GM19035 (cell line): ENCODE results near the gene SNED1.

Experiments
- ATAC-seq: cut with Tn5 transposase; IDR thresholded peaks from one replicate; pipeline ENCODE4 v1.9.1; 2021; ENCODE audit not compliant: unreplicated experiment

SNED1 gene

DNA sequence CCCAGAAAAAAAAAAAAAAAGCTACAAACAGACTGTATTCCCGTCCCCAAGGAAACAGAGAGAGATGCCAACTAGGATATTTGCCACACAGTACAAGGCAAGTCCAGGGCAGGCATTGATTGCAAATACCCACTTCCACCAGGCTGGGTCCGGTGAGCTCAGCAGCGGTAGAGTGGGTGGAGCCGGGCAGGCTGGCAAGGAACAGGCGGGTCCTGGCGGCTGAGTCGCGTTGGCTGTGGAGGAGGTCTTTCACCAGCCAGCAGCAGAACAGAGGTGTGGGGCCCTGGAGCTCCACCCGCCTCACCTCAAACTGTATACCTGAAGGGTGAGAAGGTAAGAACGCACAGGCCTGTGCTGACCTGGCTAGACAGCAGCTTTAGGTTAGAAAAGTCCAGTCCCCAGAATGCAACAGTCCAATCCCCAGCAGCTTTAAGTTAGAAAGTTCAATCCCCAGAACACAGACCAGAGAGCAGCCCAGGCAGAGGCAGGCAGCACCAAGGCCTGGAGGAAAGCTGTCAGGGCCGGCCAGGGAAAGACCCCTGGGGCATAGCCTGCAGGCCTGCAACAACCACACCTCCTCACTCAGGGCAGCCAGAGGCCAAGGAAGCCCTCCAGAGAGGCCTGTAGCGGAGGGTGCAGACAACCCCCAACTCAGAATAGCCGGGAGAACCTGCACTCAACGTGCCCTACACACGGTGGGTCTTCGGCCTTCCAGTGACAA lies 125.6 kb downstream of the SNED1 start:
- no peak for ATAC-seq

DNA sequence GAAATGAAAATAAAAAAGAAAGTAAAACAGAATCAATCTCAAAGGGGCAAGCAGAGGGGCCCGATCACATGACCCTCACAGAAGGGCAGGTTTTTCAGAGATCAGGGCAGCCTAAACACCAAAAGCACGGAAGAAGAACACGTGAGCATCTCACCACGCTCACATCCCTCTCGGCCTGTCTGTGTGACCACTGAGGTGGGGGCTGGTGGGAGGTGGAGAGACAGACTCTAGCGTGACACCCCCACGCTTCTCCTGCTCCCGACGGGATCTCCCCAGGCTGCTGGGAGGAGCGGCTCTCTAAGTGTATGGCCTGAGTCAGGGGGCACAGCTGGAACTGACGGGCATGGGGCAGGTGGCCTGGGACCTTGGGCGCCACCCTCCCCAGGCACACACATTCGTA lies 127.2 kb downstream of the SNED1 start:
- ATAC-seq, result no peak

- no peak for ATAC-seq
Observed at GRCh38 chr2:241126201-241126611, 127.8 kb downstream of the SNED1 start.

DNA sequence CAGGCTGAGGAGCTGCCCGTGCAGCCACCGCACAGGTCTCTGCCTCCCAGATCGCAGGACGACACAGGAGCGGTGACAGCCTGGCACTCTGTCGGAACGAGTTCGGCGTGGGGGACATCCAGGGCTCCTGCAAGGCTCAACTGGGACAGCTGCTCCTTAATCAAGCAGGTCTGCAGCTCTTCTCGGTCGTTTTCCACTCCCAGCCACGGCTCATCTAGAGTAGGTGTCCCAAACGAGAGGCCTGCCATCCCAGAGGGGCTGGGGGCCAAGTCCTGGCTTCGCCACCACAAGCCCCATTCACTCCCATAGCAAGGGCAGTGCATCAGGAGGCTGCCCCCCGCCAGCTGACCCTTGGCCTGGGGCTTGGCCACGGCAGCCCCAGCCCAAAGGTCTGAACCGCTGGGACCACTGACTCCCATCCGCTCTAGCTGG lies 128.4 kb downstream of the SNED1 start:
- no peak for ATAC-seq

DNA sequence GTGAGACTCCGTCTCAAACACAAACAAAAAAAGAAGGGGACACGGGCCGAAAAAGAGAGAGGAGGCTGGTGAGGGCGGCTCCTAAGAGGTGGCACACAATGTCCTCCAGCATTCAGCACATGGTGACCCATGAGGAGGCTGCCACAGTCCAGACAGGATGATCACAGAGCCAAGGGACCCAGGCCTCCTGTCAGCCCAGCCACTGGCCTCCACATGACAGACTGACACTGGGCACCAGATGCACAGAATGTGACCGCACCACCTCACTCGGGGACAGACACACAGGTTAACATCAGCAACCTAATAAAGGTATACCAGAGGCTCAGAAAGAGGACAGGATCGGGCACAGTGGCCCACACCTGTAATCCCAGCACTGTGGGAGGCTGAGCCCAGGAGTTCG lies 129.8 kb downstream of the SNED1 start:
- ATAC-seq, result no peak

- ATAC-seq, result no peak
Observed at GRCh38 chr2:241129086-241129871, 130.9 kb downstream of the SNED1 start.

GRCh38 chr2:241130316-241130715 lies 131.9 kb downstream of the SNED1 start:
- no peak for ATAC-seq

DNA sequence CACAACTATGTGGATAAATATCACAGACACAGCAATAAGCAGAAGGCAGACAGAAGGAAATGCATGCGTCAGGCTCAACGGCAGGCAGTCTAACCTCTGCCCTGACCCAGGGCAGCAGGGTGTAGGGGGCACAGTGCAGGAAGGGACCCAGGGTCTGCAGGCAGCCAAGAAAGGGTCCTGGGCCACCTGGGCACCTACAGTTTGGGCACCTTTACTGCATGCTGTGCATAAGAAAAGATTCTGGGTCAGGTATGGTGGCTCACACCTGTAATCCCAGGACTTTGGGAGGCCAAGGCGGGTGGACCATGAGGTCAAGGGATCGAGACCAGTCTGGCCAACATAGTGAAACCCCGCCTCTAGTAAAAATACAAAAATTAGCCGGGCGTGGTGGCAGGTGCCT lies 133.1 kb downstream of the SNED1 start:
- ATAC-seq, result no peak

DNA sequence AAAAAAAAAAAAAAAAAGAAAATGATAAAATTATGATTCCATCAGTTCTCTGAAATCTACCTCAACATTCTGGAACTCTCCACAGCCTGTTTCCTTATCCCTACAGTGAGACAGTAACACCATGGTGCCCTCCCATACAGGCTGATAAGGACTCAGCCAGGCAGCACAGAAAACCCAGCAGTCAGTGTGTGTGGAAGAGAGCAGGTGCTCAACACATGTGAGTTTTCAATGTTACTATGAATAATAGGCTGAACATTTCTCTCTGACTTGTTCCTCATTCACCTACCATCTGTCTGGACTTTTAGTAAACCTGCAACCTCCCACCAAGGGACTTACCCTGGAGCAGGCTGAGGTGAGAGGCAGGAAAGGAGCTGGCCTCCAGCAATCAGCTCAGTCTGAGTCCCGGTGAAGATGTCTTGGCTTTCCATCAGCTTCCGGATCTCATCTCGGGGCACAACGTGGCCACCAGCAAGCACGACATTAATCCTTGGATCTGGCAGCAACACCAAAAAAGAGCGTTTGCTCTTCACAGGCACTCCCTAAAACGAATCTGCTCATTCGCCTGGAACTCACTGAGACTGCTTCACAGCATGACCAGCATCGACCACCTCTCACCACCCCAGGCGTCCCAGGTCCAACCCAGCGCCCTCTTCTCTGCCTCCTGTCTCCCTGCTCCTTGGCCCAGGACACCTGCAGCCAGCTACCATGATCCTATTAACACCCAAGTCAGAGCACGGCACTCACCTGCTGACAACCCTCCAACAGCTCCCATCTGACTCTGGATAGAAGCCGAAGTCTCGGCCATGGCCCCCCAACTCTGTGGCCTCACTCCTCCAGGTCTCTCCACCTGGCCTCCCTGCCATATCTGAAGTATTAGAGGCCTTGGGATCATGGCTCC lies 134.4 kb downstream of the SNED1 start:
- no peak for ATAC-seq

DNA sequence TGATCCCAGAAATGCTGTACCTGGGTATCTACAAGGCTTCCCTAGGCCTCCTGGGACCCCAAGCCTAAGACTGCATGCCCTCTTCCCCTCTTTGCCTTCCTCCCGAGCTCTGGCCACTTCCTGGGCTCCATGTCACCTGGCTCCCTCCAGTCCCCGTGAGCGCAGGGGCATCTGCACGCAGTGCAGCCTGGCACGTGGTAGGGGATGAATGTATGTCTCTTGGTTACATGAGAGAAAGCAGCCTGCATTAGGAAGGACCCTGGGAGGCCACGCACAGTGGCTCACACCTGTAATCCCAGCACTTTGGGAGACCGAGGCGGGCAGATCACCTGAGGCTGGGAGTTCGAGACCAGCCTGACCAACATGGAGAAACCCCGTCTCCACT lies 135.0 kb downstream of the SNED1 start:
- no peak for ATAC-seq

DNA sequence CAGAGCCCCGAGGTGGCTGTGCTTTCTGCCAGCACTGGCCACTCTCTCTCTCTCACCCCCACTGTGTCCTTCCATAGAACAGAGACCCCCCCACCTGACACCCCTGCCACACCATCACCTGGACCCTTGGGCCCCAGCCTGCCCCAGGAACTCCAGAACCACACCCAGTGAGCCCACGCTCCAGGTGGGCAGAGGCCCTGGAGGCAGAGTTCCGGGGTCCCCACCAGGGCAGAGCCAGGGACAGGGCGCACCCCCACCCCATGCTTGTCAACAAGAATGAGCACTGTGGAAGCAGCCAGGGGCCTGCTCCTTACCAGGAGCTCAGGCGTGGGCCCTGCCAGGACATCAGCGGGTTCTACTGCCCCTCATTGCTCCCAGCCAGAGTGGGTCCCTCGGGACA lies 136.3 kb downstream of the SNED1 start:
- ATAC-seq, result no peak

DNA sequence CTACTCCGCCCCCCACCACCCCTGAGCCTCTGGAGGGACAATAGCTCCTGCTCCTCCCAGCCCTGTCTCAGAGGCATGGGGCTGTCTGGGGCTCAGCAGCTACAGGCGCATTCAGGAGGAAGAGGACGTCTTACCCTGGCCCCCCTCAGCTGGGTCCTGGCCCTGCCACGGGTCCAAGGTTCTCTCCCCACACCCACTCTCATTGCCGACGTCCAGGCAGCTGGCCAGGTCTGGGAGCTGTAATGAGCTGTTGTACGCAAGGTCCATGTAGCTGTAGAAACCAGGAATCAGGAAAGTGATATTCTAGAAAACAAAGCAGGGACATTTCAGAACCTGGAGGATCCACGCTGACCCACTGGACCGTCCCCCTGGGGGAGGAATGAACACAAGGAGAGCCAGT lies 137.3 kb downstream of the SNED1 start:
- ATAC-seq, result no peak

GRCh38 chr2:241136191-241136590 lies 137.8 kb downstream of the SNED1 start:
- ATAC-seq, result no peak

DNA sequence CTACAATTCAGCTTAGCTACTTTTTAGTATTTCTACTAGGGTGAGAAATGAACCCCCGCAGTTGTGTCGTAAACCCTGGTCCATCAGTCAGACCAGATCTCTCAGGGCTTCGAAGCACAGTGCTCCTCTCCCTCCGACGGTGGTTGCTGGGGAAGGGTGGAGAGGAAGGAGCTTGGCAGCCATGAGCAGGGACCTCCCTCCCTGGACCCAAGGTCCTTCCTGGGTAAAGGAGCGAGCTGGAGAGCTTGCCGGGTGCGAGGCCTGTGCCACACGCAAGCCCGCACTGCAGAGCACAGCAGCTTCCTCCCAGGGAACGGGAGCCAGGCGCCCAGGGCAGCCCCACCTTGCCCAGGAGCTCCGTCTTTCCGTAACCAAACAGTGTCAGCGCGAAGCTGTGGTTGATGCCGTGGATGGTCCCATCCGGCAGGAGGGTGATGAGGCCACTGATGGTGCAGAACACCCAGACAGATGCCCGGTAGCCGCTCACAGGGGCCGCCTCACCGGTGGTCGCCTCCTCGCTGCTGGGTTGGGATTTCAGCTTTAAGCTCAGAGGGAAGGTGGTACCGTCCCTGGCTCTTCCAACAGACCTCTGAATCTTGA lies 138.3 kb downstream of the SNED1 start:
- no peak for ATAC-seq

- ATAC-seq, result no peak
Observed at GRCh38 chr2:241137276-241138190, 139.1 kb downstream of the SNED1 start.

DNA sequence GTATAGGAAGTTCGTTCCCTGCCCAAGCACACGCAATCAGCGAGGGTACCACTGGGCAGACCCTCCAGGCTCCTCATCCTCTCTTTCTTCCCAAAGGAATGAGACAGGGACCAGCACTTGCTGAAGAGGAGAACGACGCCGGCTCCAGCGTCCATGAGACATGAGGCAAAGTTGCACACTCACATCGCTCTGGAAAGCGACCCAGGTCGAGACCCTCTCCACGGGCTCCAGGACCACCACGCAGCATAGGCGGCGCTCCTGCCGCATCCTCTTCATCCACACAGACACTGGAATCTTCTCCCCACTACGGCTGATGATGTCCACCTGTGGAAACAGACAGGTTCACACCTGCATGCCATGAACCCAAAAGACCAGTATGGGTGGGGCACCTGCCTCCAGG lies 140.1 kb downstream of the SNED1 start:
- ATAC-seq, result no peak

GRCh38 chr2:241139531-241140444 lies 141.4 kb downstream of the SNED1 start:
- ATAC-seq, result no peak

DNA sequence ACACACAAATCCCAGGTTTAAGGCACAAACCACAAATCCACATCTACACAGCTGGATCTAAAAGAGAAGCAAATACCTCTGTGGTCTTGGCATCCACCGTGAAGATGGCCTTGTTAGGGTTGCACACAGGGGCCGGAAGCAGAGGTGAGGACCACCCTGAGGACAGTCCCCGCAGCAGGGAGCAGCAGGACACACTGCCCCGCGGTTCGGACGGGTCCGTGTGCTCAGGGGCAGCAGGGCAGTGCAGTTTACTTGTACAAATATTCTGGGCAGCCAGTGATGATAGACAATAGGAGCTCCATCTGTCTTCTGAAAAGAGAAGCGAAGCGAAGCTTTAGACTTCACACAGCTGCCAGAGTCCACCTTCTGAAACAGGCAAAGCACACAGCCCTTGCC lies 142.0 kb downstream of the SNED1 start:
- ATAC-seq, result no peak

- ATAC-seq, result no peak
Observed at GRCh38 chr2:241141214-241141770, 142.9 kb downstream of the SNED1 start.
